Panc1 (cell line): ENCODE measurements around the gene SEC63.

Source experiments
- POLR2AphosphoS5 ChIP-seq: IDR thresholded peaks from 2 replicates; pipeline ENCODE4 v1.6.1; 2012; ENCODE audit warnings: mild to moderate bottlenecking, low read depth, low read length, moderate library complexity
- TF ChIP-seq, protein P1 (sequence below): fragments of 450-650 bp; IDR thresholded peaks from 2 replicates; pipeline ENCODE4 v1.5.1; 2017; ENCODE audit warnings: mild to moderate bottlenecking

DNA sequence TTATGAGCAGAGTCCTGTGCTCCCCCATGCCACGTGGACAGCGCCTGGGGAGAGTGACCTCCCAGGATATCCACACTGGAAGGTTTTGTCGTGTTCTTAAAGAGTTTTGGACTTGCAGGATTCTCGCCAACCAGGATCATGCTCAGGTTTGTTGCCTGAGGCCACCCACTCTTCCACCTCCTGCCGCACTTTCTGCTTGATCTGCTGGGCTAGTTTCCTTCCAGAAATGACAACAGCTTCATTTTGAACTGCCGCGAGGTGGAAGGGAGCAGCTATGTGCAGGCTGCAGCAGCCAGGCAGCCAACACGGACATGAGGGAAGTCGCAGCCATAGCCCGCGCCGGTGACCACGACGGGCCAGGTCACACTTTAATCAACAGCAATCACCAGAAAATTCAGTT lies 27.7 kb upstream of the SEC63 start:
- no peak for TF ChIP-seq POLR2AphosphoS5
- TF ChIP-seq, protein P1, sequence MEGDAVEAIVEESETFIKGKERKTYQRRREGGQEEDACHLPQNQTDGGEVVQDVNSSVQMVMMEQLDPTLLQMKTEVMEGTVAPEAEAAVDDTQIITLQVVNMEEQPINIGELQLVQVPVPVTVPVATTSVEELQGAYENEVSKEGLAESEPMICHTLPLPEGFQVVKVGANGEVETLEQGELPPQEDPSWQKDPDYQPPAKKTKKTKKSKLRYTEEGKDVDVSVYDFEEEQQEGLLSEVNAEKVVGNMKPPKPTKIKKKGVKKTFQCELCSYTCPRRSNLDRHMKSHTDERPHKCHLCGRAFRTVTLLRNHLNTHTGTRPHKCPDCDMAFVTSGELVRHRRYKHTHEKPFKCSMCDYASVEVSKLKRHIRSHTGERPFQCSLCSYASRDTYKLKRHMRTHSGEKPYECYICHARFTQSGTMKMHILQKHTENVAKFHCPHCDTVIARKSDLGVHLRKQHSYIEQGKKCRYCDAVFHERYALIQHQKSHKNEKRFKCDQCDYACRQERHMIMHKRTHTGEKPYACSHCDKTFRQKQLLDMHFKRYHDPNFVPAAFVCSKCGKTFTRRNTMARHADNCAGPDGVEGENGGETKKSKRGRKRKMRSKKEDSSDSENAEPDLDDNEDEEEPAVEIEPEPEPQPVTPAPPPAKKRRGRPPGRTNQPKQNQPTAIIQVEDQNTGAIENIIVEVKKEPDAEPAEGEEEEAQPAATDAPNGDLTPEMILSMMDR, result no peak
